ENCODE results near the gene RNASE8.

DNA sequence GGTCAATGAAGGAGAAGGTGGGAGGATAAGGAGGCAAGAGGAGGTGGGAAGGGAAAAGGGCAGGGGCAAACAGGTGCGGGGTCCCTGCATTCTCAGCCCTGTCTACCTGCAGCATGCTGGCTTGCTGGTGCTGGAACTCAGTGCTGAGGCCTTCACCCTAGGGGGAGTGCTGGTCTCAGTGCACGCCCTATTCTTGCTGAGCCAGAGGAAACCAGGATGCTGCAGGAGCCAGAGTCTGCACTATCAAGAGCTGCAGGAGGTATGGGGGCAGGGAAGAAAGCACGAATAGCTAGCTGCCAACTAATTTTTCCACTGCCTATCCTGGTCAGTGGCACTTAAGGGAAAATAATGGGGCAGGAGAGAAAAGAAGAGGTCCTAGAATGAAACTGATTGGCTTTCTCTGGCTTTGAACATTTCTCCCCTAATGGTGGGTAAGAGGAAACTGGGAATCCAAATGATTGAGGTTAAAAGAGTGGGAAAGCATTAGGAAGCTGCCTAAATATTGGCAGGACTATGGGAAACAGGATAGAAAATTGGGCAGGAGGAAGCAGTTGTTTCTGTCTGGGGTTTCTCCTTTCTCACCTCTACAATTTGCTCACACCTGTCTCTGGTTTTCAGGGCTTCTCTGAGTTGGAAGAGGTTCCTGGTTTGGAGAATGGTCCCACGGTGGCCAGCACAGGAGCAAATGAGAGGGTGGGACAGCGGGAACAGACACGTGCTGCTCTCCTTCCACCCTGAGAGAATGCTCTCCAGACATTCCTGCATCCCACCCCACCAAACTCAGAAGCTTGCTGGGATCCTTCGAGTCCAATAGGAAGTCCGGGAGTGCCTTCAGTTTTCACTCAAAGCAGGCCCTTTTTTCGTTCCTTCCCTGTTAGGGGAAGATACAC lies 45.1 kb downstream of the RNASE8 start:
- TF ChIP-seq POLR2A (IDR thresholded peaks at IDR 0.05) (no peak), EP300 (IDR thresholded peaks at IDR 0.05) (no peak)

Measured in stomach (tissue), 4 donors.